Measurements from ENCODE around the gene ACVR1.
"Not testable (repeated sequence)": the region's sequence is repeated elsewhere in the genome, so short reads cannot be mapped to it uniquely, and the experiment has no call there.

The ACVR1 gene

DNA sequence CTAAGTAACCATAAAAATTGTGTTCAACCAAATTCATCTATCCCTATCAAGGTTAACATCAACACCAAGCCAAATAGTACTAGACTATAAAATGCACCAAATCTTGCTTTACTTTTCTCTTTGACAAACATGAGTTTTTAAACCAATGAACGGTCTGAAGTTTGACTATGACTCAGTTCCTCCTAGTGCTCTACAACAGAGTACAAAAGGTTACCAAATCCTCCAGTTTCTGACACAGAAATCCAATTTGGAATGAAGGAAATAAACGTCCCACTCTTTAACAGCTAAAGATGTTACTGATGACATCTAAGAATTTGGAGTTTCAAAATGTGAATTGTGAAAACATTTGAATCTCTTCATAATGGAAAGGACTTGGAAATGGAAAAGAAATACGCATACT is 11.8 kb upstream of the ACVR1 start:
- no peak overlapping the region for H3K4me3 ChIP-seq (ENCODE audit: low read depth, low read length)
- DNase-seq (ENCODE audit: low read depth), result peak; percentile 70
- TF ChIP-seq, protein P1, sequence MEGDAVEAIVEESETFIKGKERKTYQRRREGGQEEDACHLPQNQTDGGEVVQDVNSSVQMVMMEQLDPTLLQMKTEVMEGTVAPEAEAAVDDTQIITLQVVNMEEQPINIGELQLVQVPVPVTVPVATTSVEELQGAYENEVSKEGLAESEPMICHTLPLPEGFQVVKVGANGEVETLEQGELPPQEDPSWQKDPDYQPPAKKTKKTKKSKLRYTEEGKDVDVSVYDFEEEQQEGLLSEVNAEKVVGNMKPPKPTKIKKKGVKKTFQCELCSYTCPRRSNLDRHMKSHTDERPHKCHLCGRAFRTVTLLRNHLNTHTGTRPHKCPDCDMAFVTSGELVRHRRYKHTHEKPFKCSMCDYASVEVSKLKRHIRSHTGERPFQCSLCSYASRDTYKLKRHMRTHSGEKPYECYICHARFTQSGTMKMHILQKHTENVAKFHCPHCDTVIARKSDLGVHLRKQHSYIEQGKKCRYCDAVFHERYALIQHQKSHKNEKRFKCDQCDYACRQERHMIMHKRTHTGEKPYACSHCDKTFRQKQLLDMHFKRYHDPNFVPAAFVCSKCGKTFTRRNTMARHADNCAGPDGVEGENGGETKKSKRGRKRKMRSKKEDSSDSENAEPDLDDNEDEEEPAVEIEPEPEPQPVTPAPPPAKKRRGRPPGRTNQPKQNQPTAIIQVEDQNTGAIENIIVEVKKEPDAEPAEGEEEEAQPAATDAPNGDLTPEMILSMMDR (conservative IDR thresholded peaks at IDR 0.05; ENCODE audit: low read depth, low read length), result no peak

DNA sequence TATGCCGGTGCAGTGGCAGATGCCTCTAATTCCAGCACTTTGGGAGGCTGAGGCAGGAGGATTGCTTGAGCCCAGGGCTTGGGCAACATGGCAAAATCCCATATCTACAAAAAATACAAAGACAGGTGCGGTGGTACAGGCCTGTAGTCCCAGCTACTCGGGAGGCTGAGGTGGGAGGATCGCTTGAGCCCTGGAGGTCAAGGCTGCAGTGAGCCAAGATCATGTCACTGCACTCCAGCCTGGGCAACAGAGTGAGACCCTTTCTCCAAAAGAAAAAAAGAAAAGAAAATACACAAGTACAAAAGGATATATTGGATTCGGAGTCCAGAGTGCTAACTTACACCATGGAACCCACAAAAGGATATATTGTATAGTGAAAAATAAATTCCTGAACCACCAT is 8.4 kb upstream of the ACVR1 start:
- H3K4me3 ChIP-seq (ENCODE audit: low read depth, low read length); DNase-seq (ENCODE audit: low read depth): not testable (repeated sequence)

DNA sequence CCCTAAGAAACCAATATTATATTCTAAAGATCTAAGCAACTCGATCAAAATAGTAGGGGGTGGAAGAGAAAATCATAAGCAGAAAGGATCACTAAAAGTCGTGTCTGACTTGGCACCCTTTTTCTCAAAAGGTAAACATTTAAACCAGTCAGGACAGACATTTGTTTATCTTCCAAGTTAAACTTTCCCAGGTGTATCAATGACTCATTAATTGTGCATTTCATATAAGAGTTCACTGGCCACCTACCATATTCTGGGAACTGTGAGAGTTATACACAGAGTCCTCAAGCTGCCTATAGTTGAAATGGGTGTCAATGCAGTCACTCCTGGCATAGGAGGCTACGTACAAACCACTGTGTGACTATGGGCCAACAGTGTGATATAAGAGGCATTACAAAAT is 4.8 kb upstream of the ACVR1 start:
- H3K4me3 ChIP-seq (ENCODE audit: low read depth, low read length), result no peak overlapping the region
- DNase-seq (ENCODE audit: low read depth), result no peak
- TF ChIP-seq, protein P1 (conservative IDR thresholded peaks at IDR 0.05; ENCODE audit: low read depth, low read length), result no peak

DNA sequence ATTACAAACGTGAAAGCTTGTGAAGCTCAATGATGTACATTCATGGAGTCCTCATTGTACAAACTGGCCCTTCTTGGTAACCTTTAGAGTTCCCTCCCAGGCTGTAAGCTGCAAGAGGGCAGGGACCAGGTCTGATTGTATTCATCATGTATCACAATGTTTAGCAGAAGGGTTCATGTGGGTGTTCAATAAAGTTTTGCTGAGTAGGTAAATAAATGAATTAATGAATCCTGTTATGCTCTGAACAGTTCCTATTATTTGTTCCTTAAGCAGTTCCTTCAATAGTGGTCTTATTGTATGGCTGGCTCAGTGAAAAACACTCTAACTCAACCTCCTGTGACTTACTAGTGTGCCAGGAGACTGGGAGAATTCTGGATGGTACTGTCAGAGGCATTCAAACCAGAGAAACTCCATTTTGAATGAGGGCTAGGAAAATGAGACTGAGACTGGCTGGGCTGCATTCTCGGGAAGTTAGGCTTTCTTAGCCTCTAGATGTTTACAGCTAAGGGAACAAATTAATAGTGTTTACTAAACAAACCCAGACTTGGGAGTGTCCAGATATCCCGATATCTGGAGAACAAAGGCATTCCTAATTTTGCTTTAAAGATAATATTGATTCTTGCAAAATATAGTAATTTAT is 1.8 kb upstream of the ACVR1 start:
- no peak overlapping the region for H3K4me3 ChIP-seq (ENCODE audit: low read depth, low read length)
- no peak for DNase-seq (ENCODE audit: low read depth)
- TF ChIP-seq, protein P1 (conservative IDR thresholded peaks at IDR 0.05; ENCODE audit: low read depth, low read length), result no peak

DNA sequence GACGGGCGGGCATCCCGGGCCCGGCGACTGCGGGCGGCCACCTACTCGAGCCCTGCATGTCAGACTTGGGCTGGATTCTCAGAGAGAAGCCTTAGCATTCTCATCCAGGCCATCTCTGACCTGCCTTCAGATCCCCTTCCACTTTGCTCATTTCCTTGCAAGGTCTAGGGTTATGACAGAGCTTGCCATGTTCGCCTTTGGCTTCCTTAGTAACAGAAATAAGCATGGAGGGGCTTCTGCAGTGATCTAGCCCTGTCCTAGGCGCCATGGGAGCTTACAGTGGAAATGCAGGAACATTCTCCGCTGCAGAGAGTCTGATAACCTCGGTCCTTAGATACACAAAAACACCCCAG is 632 bp upstream of the ACVR1 start:
- TF ChIP-seq, protein P1 (conservative IDR thresholded peaks at IDR 0.05; ENCODE audit: low read depth, low read length), result no peak
- no peak for DNase-seq (ENCODE audit: low read depth)
- H3K4me3 ChIP-seq (ENCODE audit: low read depth, low read length), result peak overlapping the region; percentile 83

DNA sequence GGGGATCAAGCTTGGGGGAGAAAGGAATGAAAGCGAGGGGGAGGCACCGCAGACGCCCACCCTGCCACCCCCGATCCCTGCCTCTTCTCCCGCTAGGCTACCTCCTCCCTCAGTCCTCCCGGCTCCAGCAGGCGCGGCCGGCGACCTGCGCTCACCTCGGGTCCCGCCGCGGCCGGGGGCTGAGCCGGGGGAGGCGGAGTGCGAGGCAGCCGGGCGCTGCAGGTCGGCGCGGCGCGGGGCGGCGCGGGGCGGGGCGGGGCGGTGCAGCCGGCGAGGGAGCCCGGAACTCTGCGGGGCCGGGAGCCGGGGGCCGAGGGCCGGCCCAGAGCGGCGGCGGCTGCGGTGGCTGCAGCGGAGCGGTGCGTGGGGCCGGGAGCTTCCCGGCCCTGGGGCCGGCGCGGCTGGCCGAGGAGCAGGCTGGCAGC is 477 bp downstream of the ACVR1 start:
- TF ChIP-seq, protein P1 (conservative IDR thresholded peaks at IDR 0.05; ENCODE audit: low read depth, low read length), result no peak
- peak; percentile 28 for DNase-seq (ENCODE audit: low read depth)
- peak overlapping the region; percentile 83 for H3K4me3 ChIP-seq (ENCODE audit: low read depth, low read length)

DNA sequence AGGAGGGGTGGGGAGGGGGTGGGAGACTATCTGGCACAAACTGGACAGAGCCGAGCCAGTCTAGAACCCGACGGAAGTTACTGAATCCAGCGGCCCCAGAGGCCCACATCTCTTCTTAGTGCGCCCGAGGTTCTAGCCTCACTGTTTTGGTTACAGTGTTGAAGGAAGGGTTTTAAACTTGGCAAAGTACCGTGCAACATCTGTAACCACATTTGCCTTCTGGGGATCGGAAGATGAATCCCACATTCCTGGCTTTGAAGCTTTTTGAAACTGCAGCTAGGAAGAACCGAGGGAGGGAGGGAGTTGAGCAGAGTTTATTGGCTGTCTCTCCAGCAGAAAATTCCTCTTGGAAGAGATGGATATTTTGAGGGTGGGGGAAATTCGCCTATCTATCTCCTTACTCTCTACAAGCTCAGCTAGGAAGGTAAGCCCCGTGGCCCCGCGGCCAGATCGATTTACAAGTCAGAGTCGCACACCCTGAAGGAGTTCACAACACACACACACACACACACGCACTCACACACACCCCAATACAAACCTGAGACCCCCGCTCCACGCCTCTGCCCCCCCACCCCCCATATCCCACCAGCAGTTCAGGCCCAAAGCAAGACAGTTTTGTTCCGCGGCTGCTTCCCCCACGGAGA is 1.0 kb downstream of the ACVR1 start:
- DNase-seq (ENCODE audit: low read depth), result peak; percentile 83
- TF ChIP-seq, protein P1 (conservative IDR thresholded peaks at IDR 0.05; ENCODE audit: low read depth, low read length), result no peak
- H3K4me3 ChIP-seq (ENCODE audit: low read depth, low read length), result peak overlapping the region; percentile 83
